Glomerular endothelial cell (primary cell): Measurements from ENCODE around the gene TTLL8. TPM values are rescaled to one million over a fixed set of nuclear protein-coding genes. Genes with fewer than 3 reads are reported as not detected.

Experiments
- DNase-seq: peaks from one replicate; pipeline ENCODE4 v3.0.0-alpha.2; 2011; ENCODE audit warnings: low read depth, low spot score; ENCODE audit errors: extremely low read depth
- total RNA-seq: library from RNA; depleted of rRNA; stranded (reverse); fragments of >200 nt; gene quantifications from 2 replicates; pipeline ENCODE4 v1.2.3, GENCODE V29; 2015

The TTLL8 gene
- total RNA-seq, 1 donor from 2014 or later, result not detected

GRCh38 chr22:50022171-50022819 lies 35.8 kb downstream of the TTLL8 start:
- DNase-seq, result no peak

GRCh38 chr22:50020606-50021005 lies 37.5 kb downstream of the TTLL8 start:
- DNase-seq, result no peak

- no peak for DNase-seq
Measured at GRCh38 chr22:50019316-50019715, 38.8 kb downstream of the TTLL8 start.

- no peak for DNase-seq
Measured at GRCh38 chr22:50018608-50019285, 39.4 kb downstream of the TTLL8 start.

- no peak for DNase-seq
Measured at GRCh38 chr22:50017701-50018224, 40.3 kb downstream of the TTLL8 start.

GRCh38 chr22:50016988-50017700 lies 41.0 kb downstream of the TTLL8 start:
- DNase-seq, result no peak

- no peak for DNase-seq
Measured at GRCh38 chr22:50016308-50016987, 41.6 kb downstream of the TTLL8 start.

GRCh38 chr22:50015451-50016307 lies 42.4 kb downstream of the TTLL8 start:
- no peak for DNase-seq

- DNase-seq, result no peak
Measured at GRCh38 chr22:50014655-50015401, 43.3 kb downstream of the TTLL8 start.

GRCh38 chr22:50014053-50014501 lies 44.0 kb downstream of the TTLL8 start:
- DNase-seq, result no peak

- no peak for DNase-seq
Measured at GRCh38 chr22:50012211-50013181, 45.6 kb downstream of the TTLL8 start, which contains the start of gene IL17REL. Gene IL17REL, minus strand, starts transcription at chr22:50012765. Its CDS starts 119 bp downstream, at chr22:50012646.

- DNase-seq, result no peak
Measured at GRCh38 chr22:50011447-50012210, 46.5 kb downstream of the TTLL8 start.

GRCh38 chr22:50010676-50011446 lies 47.2 kb downstream of the TTLL8 start:
- DNase-seq, result no peak

GRCh38 chr22:50009765-50010675 lies 48.1 kb downstream of the TTLL8 start:
- no peak for DNase-seq

- no peak for DNase-seq
Measured at GRCh38 chr22:50009251-50009650, 48.8 kb downstream of the TTLL8 start.
